ENCODE results near the gene MAPK10. TPM values are rescaled to one million over a fixed set of nuclear protein-coding genes. Genes with fewer than 3 reads are reported as not detected.

The MAPK10 gene
- total RNA-seq, 4 donors from 2014 or later = 4.1 to 50.0 (median 9.4) TPM

GRCh38 chr4:86007042-86007441, 352.8 kb downstream of the MAPK10 start:
- H3K4me1 ChIP-seq = no peaks in the 10 kb centered on the region
- H3K27me3 ChIP-seq = no peaks in the 10 kb centered on the region
- H3K27ac ChIP-seq = no peak overlapping the region
- no peaks in the 10 kb centered on the region for H3K9me3 ChIP-seq
- TF ChIP-seq CTCF (IDR thresholded peaks at IDR 0.05) = no peak
- no peak for DNase-seq
- intact Hi-C loops (cut with DNase I; ENCODE audit: low total_unique reads) = no loop called here
- in situ Hi-C loops (cut with MboI; ENCODE audit: low pct_ligation_motif_present in 1 of 4, low pct_unique_long_range_greater_than_20kb in 1 of 4, low sequenced_read_pairs in 3 of 4) = no loop called here
- no peak overlapping the region for H3K4me3 ChIP-seq
- 89 to 91% methylated on average over 6 of the region's 6 CpGs for WGBS, 2 donors (ENCODE audit: low coverage in 1 of 2)
- no peaks in the 10 kb centered on the region for H3K36me3 ChIP-seq

- intact Hi-C loops (cut with DNase I; ENCODE audit: low total_unique reads) (no loop called here), in situ Hi-C loops (cut with MboI; ENCODE audit: low pct_ligation_motif_present in 1 of 4, low pct_unique_long_range_greater_than_20kb in 1 of 4, low sequenced_read_pairs in 3 of 4) (no loop called here)
- Histone ChIP-seq H3K27ac (no peak overlapping the region), H3K4me1 (no peaks in the 10 kb centered on the region), H3K36me3 (no peaks in the 10 kb centered on the region), H3K27me3 (no peaks in the 10 kb centered on the region), H3K9me3 (no peaks in the 10 kb centered on the region), H3K4me3 (no peak overlapping the region)
- TF ChIP-seq POLR2A (IDR thresholded peaks at IDR 0.05) (no peak), POLR2AphosphoS5 (IDR thresholded peaks at IDR 0.05) (no peak), CTCF (IDR thresholded peaks at IDR 0.05) (no peak), EP300 (IDR thresholded peaks at IDR 0.05; ENCODE audit: low read depth) (no peak)
- DNase-seq = no peak
Observed at GRCh38 chr4:86006057-86006456, 353.8 kb downstream of the MAPK10 start.

- intact Hi-C loops (cut with DNase I; ENCODE audit: low total_unique reads) = no loop called here
- in situ Hi-C loops (cut with MboI; ENCODE audit: low pct_ligation_motif_present in 1 of 4, low pct_unique_long_range_greater_than_20kb in 1 of 4, low sequenced_read_pairs in 3 of 4) = no loop called here
- Histone ChIP-seq H3K4me3 (no peak overlapping the region), H3K9me3 (no peaks in the 10 kb centered on the region), H3K4me1 (no peaks in the 10 kb centered on the region), H3K27ac (no peak overlapping the region), H3K36me3 (no peaks in the 10 kb centered on the region), H3K27me3 (no peaks in the 10 kb centered on the region)
- DNase-seq = no peak
- WGBS, 2 donors (ENCODE audit: low coverage in 1 of 2) = 86 to 87% methylated on average over 2 of the region's 2 CpGs
- no peak for TF ChIP-seq POLR2A (IDR thresholded peaks at IDR 0.05)
- no peak for TF ChIP-seq CTCF (IDR thresholded peaks at IDR 0.05)
- TF ChIP-seq POLR2AphosphoS5 (IDR thresholded peaks at IDR 0.05) = no peak
- TF ChIP-seq EP300 (IDR thresholded peaks at IDR 0.05; ENCODE audit: low read depth) = no peak
Observed at GRCh38 chr4:86004030-86004429, 355.8 kb downstream of the MAPK10 start.

- TF ChIP-seq EP300 (IDR thresholded peaks at IDR 0.05; ENCODE audit: low read depth) (no peak), CTCF (IDR thresholded peaks at IDR 0.05) (no peak), POLR2AphosphoS5 (IDR thresholded peaks at IDR 0.05) (no peak), POLR2A (IDR thresholded peaks at IDR 0.05) (no peak)
- intact Hi-C loops (cut with DNase I; ENCODE audit: low total_unique reads) (no loop called here), in situ Hi-C loops (cut with MboI; ENCODE audit: low pct_ligation_motif_present in 1 of 4, low pct_unique_long_range_greater_than_20kb in 1 of 4, low sequenced_read_pairs in 3 of 4) (no loop called here)
- WGBS, 2 donors (ENCODE audit: low coverage in 1 of 2) = 87% methylated on average over 2 of the region's 2 CpGs
- H3K36me3 ChIP-seq = no peaks in the 10 kb centered on the region
- H3K27me3 ChIP-seq = no peaks in the 10 kb centered on the region
- no peaks in the 10 kb centered on the region for H3K9me3 ChIP-seq
- no peaks in the 10 kb centered on the region for H3K4me1 ChIP-seq
- no peak overlapping the region for H3K4me3 ChIP-seq
- no peak overlapping the region for H3K27ac ChIP-seq
- DNase-seq = no peak
Observed at GRCh38 chr4:86001591-86001990, 358.3 kb downstream of the MAPK10 start.
